GM20431 (cell line): ENCODE results near the gene CCDC82.

Experiments
- in situ Hi-C: fragments of 300-500 bp; cut with MseI, MboI; formaldehyde crosslinking; loops from one replicate; pipeline ENCODE4 v1.15.0; 2020; ENCODE audit warnings: low sequenced_read_pairs; ENCODE audit not compliant: unreplicated experiment

CCDC82 gene

DNA sequence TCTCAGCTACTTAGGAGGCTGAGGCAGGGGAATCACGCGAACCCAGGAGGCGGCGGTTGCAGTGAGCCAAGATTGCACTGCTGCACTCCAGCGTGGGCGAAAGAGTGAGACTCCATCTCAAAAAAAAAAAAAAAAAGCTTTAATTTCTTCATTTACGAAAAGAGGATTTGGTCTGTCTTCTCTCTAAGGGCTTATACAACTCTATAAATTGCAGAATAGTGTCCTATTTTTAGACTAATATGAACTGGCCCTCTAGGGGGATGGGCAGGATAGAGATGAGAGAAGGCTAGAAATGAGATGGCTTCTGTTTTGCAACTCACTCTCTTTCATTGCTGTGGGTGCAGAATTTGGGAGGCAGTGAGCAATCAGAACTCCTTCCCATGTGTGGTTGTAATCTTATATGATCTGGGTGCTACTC, 58.0 kb downstream of the CCDC82 start:
- in situ Hi-C loops, result no loop called here

DNA sequence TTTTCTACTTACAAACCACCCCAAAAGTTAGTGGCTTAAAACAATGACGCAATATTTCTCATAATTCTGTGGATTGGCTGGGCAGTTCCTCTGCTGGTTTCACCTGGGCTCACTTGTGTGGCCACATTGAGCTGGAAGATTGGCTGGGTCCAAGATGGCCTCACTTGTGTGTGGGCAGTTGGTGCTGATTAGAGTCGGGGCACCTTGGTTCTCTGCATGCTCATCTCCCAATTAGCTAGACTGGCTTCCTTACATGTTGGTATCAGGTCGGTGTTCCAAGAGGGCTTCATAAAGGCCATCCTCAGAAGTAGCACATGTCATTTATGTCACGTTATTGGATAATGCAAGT, 59.2 kb downstream of the CCDC82 start:
- in situ Hi-C loops, result no loop called here

- in situ Hi-C loops, result no loop called here
Measured at GRCh38 chr11:96329855-96330510, 59.7 kb downstream of the CCDC82 start.

GRCh38 chr11:96329419-96329818, 60.3 kb downstream of the CCDC82 start:
- in situ Hi-C loops, result no loop called here

GRCh38 chr11:96328395-96329010, 61.2 kb downstream of the CCDC82 start:
- in situ Hi-C loops, result no loop called here

DNA sequence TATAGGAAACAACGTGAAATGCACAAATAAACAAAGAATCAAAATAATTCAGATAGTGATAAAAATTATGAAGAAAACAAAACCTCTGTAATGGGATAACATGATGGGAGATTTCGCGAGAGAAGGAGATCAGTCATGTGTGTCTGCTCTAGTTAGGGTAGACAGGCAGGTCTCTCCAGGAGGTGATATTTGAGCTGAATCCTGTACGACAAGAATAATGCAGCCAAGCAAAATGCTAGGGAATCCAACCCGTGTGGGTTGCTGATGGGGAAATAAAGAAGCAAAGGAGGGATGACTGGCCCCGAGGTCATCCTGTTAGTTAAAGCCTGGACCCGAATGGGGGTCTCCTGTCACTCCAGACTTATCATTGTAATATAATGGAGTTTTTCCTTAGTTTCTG, 62.8 kb downstream of the CCDC82 start:
- in situ Hi-C loops, result no loop called here

- in situ Hi-C loops, result no loop called here
Measured at GRCh38 chr11:96324912-96325311, 64.8 kb downstream of the CCDC82 start.

DNA sequence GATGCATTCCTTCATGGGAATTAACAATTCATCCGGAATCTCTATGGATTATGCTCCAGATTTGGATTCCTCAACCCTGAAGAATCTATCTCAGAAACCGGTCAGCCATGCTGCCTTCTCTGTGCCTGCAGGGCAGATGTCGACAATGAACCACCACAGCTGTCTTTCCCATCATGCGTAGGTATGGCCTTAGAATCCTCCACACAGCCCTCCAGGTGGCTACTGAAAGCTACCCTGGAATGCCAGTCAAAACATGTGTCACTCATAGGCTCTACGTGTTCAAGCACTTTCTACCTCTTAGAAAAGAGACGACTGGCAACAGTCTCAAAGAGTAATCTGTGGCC, 66.1 kb downstream of the CCDC82 start:
- in situ Hi-C loops, result no loop called here

DNA sequence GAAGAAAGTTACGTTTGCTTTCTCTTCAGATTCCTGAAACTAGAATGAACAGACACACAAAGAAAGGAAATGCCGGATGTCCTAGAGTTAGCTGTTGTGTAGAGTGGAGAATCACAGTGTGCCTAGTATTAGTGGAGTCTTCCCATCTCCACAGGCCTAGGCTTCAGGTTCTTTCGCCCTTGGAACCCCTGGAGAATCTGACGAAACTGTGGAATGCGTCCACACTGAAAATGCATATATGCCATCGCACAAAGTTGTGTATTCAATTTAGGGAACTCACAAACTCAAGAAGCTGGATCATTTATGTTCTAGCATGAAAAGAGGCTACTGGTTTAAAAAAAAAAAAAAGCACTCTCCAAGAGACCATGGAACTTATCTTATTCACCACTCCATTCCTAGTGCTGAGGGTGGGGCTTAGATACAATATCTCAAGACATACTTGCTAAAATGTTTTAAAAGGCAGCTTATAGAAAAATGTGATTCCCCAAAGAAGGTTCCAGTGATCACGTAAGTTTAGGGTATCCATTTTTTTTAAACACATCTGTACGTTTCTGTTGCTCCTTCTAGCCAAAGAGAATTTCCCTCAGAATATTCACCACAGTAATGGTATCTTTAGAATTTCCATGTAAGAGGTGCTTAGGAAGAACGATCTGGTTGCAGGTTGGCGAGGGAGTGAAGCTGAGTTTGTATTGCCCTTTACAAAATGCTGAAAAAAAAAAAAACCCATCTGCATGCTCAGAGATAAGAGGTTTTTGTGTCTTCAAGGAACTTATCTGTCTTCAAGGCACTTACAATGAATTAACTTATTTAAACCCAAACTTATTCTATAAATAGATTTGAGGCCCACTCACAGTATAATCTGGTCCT, 66.7 kb downstream of the CCDC82 start:
- in situ Hi-C loops, result no loop called here

DNA sequence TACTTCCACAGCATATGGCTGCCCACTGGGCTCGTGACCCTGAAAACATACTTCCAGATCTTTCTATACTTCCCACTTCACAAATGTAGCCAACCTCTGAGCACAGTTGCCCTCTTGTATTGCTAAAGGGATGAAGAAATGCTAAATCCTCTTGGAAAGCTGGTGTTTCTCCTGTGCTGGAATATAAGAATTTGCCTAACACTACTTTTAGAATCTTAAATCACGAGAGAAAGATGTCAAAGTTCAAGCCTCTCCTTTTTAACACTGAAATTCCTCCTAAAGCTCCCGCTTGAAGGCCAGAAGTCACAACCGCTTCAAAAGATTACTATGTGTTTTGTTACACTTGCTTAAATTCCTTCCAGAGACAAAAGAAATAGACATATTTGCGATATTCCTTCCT, 68.6 kb downstream of the CCDC82 start:
- in situ Hi-C loops, result no loop called here

- in situ Hi-C loops, result no loop called here
Measured at GRCh38 chr11:96319898-96320656, 69.6 kb downstream of the CCDC82 start.

DNA sequence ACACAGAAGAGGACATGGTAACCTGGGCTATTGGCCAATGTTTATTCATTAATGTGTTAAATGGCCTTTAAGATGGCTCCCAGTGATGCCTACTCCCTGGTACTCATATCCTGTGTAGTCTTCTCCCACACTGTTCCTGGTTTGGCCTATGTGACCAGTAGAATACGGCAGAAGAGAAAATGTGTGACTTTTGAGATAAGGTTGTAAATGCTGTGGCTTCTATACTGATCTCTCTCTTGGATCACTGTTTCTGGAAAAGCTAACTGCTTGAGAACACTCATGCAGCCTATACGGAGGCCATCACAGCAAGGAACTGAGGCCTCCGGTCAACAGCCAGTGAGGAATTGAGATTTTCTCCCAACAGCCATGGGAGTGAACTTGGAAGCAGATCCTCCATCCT, 70.9 kb downstream of the CCDC82 start:
- in situ Hi-C loops, result no loop called here

- in situ Hi-C loops, result no loop called here
Measured at GRCh38 chr11:96318399-96318798, 71.3 kb downstream of the CCDC82 start.

DNA sequence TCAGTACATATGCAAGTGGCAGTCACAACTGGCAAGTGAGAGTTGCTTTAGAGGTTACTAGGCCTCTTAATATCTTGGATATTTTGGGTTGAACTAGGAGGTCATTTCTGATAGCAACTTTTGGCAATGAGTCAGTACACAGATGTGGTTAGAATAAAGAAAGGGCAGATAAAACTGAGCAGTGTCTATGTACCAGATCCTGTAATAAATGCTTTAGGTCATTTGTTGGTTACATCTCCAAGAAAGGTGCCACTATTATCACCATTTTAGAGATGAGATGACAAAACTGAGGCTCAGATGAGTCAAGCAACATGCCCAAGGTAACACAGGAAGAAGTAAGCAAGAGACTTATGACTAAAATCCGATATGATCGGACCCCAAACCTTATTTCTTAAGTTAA, 71.7 kb downstream of the CCDC82 start:
- in situ Hi-C loops, result no loop called here

- in situ Hi-C loops, result no loop called here
Measured at GRCh38 chr11:96317571-96317970, 72.1 kb downstream of the CCDC82 start.

DNA sequence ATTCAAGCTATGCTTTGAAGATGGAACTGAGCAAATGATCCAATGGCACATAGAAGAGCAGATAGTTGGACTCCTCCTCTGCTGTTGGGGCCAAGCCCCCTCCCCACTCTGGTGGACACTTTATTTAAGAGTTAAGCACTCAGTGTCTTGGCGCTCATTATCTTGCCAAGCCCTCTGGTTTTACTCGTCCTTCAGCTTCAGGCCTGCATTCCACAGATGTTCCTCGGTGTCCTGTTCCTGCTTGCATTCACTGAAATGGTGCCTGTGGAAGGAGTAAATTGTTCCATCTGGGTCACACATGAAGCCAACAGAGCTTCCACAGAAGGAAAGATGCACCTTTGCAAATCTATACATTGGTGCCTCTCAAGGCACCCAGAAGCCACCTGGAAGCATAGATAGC, 72.8 kb downstream of the CCDC82 start:
- in situ Hi-C loops, result no loop called here

DNA sequence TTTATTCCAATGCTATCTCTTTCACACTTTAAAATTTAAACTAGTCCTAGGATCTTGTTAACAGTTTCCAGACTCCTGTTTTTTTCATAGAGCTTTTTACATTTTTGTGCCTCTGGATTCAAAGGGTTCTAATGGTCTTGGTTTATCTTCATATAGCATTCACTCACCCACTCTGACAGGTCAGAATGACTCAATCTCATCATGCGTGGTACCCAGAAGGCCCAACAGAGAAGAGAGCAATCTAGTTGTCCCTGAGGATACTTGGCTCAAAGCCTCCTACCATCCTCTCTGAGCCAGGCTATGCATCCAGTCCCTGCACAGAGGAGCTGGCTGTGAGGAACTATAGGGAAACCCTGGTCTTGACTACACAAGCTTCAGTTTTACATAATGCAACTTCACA, 74.2 kb downstream of the CCDC82 start:
- in situ Hi-C loops, result no loop called here

- in situ Hi-C loops, result no loop called here
Measured at GRCh38 chr11:96314326-96315020, 75.2 kb downstream of the CCDC82 start.

- in situ Hi-C loops, result no loop called here
Measured at GRCh38 chr11:96313163-96313562, 76.5 kb downstream of the CCDC82 start.

DNA sequence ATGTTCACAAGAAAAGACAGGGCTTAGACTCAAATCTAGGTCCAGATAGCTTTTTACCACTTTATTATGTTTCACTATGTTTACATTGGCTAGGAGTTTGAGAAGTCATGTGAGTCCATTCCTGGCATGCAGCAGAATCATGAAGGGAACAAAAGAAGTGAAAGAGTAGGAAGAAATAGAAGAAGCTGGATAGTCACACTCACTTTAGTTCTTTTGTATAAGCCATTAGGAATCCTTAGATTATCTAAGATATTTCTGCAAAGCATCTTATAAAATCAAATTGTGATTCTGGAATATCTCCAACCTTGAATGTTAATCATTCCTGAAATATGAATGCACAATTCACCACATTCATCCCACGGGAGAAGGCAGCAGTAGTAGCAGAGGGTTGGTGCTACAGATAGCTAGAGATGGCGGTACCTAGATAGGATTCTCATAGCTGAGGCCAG, 78.6 kb downstream of the CCDC82 start:
- in situ Hi-C loops, result no loop called here
